ENCODE measurements around the gene MEGF11.

GRCh38 chr15:66071160-66071920 lies 182.2 kb downstream of the MEGF11 start:
- no peak for TF ChIP-seq GATA2 (IDR thresholded peaks at IDR 0.05; ENCODE audit: low read depth, low read length)
- TF ChIP-seq GATA3 (IDR thresholded peaks at IDR 0.05; ENCODE audit: low read depth, low read length) = no peak
